HG02798 (cell line): ENCODE data around the gene FBLN1.
"Not testable (repeated sequence)": the region's sequence is repeated elsewhere in the genome, so short reads cannot be mapped to it uniquely, and the experiment has no call there.

Experiments
- ATAC-seq: cut with Tn5 transposase; IDR thresholded peaks from one replicate; pipeline ENCODE4 v1.9.1; 2021; ENCODE audit warnings: mild to moderate bottlenecking; ENCODE audit not compliant: unreplicated experiment, poor library complexity

The FBLN1 gene

GRCh38 chr22:45599836-45600577 lies 97.3 kb downstream of the FBLN1 start:
- no peak for ATAC-seq

DNA sequence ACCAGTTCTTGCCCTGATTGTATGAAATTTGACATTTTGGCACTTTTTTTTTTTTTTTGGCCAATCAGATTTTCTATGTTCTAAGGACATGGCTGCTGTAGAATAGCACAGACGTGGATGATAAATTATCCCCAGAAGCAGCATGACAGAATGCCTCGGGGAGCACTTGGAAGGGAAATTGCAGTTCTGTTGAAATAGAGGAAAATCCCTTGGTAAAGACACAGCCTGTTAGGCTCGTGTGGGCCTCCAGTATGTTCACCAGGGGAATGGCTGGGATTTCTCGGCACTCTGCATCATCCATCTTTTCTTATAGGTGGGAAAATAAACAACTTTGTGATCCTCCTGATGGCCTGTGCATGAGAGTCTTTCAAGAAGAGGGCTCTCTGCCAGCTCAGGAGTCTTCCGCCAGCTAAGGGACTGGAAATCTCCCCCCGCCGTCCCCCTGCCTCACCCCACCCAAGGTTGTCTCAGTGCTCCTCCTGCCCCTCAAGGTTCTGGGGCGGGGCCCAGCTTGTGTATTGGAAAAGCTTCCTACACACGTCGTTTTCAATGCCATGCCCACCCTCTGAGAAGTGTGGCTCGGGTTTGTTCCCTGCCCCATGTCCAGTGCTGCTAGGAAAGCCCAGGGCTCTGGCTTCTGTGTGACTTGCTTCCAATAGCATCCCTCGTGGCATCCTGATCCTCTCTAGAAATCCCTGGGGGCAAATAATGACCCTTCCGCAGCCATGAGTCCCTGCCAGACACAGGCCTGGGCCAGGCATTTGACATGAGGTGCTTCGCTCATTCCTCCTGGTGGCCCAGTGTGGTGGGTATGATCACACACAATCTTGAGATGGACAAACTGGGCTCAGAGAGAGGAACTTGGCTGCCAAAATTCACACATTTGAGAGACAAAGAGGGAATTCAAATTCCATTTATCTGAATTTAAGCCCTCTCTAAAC lies 98.4 kb downstream of the FBLN1 start:
- no peak for ATAC-seq

GRCh38 chr22:45602004-45602733 lies 99.5 kb downstream of the FBLN1 start:
- no peak for ATAC-seq

DNA sequence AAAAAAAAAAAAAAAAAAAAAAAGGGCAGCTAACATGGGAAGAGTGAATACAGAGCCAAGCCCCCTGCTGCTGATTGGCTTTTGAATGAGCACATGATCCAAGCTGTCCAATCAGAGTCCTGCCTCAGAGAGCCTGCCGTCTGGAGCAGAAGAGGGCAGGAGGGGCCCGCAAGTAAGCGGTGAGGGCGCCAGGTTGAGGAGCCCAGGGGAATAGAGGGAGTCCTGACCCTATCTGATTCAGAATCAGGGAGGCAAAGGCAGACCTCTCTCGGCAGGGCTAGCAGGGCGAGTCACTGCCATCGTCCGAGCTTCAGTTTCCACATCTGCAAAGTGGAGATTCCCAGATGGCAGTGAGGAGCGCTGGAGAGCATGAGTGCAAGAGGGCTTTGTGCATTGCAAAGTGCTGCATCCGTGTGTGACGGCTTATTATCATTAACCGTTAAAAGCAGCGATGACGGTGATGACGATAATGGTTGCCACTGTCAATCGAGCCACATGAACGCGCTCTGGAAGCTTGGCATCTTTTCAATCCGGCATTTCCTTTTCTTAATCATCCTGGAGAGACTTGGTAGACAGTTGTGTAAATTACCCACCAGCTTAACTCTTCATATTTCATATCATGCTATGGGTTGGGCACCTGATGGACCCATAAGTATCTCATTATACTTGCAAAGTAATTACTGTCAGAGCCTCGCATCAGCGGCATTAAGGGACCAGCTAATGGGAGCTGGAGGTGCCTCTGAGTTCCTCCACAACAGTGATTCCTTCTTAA lies 100.3 kb downstream of the FBLN1 start:
- no peak for ATAC-seq

- ATAC-seq = no peak
Observed at GRCh38 chr22:45603619-45604018, 100.9 kb downstream of the FBLN1 start.

GRCh38 chr22:45608045-45608444 lies 105.4 kb downstream of the FBLN1 start:
- ATAC-seq = not testable (repeated sequence)

GRCh38 chr22:45608763-45609180 lies 106.1 kb downstream of the FBLN1 start:
- ATAC-seq = no peak

DNA sequence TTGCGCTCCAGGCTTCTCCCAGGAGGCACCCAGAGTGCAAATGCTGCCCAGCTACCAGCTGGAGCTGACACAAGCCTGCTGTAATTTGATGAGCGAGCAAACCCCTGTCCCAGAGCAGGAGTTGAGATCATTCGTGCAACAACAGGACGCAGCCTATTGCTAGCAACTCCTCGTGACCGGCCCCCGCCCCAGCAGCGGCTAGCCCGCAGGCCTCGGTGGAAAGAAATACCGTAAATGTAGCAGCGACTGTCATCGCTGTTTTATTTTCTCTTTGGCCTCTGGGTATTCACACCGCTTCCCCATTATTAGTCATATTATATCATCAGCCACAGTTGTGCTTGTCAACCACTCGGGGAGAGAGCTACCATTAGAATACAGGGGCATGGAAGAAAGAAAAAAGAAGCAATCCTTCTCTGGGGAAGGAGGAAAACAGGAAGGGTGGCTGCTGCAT lies 109.8 kb downstream of the FBLN1 start:
- no peak for ATAC-seq

DNA sequence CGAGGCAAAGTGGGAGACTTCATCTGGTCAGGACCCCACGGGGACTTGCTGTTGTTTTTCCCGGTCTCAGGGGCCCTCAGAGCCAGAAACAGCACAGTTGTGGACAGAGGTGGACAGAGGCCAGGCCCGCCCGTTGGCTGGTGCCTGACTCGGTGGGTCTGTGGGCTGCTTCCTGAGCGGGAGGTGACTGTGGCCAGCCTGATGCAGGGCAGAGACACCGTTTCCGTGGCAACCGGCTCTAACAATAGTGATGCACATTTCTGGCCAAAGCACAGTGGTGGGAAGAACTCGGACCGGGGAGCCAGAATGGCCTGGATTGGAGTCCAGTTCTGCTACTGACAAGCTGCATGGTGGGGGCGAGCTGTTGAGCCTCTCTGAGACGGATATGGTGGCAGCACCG lies 110.3 kb downstream of the FBLN1 start:
- no peak for ATAC-seq

DNA sequence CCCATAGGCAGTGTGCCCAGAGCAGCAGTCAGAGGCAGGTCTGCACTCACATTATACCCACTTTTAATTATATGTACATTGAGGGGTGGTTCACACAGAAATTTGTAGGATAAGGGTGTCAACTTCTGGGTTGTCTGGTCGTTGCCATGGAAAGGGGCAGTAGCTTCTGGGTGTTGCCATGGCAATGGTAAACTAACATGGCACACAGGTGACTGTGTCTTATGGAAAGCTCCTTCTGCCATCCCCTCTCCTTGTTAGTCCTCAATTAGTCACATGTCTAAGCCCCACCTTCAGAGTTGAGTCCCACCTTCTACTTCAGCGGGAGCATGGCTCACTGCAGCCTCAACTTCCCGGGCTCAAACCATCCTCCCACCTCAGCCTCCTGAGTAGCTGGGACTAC lies 112.7 kb downstream of the FBLN1 start:
- ATAC-seq = no peak

DNA sequence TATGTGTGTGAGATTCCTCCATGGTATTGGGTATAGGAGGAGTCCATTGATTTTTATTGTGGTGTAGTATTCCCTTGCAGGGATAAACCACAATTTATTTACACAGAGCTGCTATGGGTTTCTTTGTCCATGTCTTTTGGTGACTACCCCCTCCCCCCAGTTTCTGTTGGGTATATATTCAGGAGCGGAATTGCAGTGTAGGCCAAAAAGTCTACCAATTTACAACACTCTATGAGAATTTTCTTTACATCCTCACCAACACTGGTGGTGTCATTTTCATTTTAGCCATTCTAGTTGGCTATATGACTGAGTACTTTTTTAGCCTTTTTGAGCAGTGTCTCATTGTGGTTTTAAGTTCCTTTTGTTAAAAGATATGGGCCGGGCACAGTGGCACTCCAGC lies 113.7 kb downstream of the FBLN1 start:
- no peak for ATAC-seq

DNA sequence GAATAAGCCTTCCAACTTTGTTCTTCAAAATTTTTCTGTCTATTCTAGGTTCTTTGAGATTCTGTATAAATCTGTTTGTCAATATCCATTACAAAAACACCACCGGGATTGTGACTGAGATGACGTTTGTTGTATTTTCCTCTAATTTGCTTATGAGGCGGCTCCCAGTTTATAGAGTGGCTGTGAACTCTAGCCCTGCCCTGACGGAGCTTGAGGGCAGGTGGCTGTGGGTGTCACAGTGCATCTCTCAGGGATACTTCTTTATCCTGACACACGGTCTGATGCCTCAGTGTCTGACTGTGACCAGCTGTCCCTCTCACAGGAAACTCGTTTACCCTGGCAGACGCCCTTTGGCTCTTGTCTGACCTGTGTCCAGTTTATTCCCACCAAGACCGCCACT lies 115.3 kb downstream of the FBLN1 start:
- no peak for ATAC-seq

GRCh38 chr22:45620706-45621105 lies 118.0 kb downstream of the FBLN1 start:
- ATAC-seq = no peak

DNA sequence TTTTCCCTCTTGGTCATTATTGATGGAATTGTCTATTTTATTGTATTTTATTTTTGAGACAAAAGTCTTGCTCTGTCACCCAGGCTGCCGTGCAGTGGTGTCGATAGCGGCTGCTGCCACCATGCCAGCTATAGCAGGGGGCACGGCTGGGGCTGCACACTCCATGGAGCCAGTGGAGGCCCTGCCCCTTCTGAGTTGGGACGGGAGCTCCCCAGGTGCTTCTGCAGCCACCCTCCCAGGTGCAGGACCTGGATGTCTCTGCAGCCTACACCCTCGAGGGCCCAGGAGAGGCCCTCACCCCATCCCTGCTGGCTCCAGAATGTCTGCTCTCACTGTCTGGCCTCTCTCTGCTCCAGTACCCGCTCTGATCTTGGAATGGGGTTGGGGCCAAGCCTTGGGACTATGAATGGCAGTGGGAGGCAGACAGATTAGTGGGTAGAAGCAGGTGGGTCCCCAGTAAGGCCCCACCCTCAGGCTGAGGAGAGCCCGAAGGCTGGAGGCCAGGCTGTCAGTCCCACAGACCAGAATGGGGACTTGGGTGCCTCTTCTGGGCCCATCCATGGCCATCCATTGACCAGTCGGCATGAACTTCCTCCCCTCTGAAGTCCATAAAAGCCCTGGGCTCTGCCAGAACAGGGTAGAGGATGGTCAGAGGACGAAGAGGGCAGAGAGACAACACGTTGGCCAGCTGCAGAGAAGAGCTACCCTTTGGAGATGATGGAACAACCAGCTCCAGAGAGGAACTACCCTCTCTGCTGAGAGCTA lies 119.3 kb downstream of the FBLN1 start:
- no peak for ATAC-seq

DNA sequence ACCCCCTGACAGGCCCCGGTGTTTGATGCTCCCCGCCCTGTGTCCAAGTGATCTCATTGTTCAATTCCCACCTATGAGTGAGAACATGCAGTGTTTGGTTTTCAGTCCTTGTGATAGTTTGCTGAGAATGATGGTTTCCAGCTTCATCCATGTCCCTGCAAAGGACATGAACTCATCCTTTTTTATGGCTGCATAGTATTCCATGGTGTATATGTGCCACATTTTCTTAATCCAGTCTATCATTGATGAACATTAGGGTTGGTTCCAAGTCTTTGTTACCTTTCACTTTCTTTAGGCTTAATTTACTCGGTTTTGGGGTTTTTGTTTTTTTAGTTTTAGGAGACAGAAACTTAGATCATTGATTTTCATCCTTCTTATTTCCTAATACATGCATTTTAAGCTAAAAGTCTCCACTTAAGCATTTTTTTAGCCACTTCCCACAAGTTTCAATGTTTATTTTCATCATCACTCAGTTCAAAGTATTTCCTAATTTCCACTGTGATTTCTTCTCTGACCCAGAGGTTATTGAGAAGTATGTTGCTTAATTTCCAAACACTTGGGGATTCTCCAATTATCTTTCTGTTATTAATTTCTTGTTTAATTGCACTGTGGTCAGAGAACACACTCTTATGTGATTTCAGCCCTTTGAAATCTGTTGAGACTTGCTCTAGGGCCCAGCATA lies 120.9 kb downstream of the FBLN1 start:
- not testable (repeated sequence) for ATAC-seq

GRCh38 chr22:45626198-45626651 lies 123.5 kb downstream of the FBLN1 start:
- ATAC-seq = no peak

GRCh38 chr22:45627489-45628233 lies 125.0 kb downstream of the FBLN1 start:
- ATAC-seq = no peak

GRCh38 chr22:45628515-45628914 lies 125.8 kb downstream of the FBLN1 start:
- no peak for ATAC-seq
